Duodenal mucosa (tissue), 2 donors: ENCODE results near the gene LORICRIN.
"Not testable (repeated sequence)": the region's sequence is repeated elsewhere in the genome, so short reads cannot be mapped to it uniquely, and the experiment has no call there.

Experiments
- H3K27ac ChIP-seq: one replicate; pipeline ENCODE4 v1.7.0; 2013; ENCODE audit warnings: low read depth, low read length
- H3K27me3 ChIP-seq, 2 donors: one replicate each; pipeline ENCODE4 v1.7.0; 2013; ENCODE audit warnings: low read length in 2 of 2, control low read depth in 1 of 2; ENCODE audit not compliant: insufficient read depth in 2 of 2, control insufficient read depth in 1 of 2
- H3K36me3 ChIP-seq, 2 donors: one replicate each; pipeline ENCODE4 v1.7.0; 2013; ENCODE audit warnings: low read length in 2 of 2, control low read depth in 1 of 2; ENCODE audit not compliant: insufficient read depth in 2 of 2, control insufficient read depth in 1 of 2
- H3K4me1 ChIP-seq, 2 donors: one replicate each; pipeline ENCODE4 v1.7.0; 2013; ENCODE audit warnings: low read length in 2 of 2, control low read depth in 1 of 2; ENCODE audit not compliant: insufficient read depth in 2 of 2, control insufficient read depth in 1 of 2
- H3K4me3 ChIP-seq, 2 donors: one replicate each; pipeline ENCODE4 v1.7.0; 2013; ENCODE audit warnings: low read length in 2 of 2, low read depth in 1 of 2
- H3K9ac ChIP-seq, 2 donors: one replicate each; pipeline ENCODE4 v1.7.0; 2013; ENCODE audit warnings: low read length in 2 of 2, low read depth in 1 of 2
- H3K9me3 ChIP-seq, 2 donors: one replicate each; pipeline ENCODE4 v1.7.0; 2013; ENCODE audit warnings: low read length in 2 of 2, control low read depth in 1 of 2; ENCODE audit not compliant: control insufficient read depth in 1 of 2

The LORICRIN gene

GRCh38 chr1:153259387-153259786 is at the start of gene LORICRIN:
TSS of gene LORICRIN (plus strand) at chr1:153259687. CDS start at chr1:153260950, 1,263 bp downstream.
- Histone ChIP-seq H3K27me3 (peaks cover 37 to 44% of the 10 kb centered on the region in 2 donors), H3K4me1 (peaks cover 0 to 5% of the 10 kb centered on the region in 2 donors), H3K27ac (no peak within 1 kb of the TSS), H3K36me3 (no peaks in the 10 kb centered on the region), H3K4me3 (no peak within 1 kb of the TSS), H3K9me3 (no peaks in the 10 kb centered on the region), H3K9ac (no peak within 1 kb of the TSS)

- no peaks in the 10 kb centered on the region for H3K9me3 ChIP-seq
Observed at GRCh38 chr1:153210206-153210605, 49.3 kb upstream of the LORICRIN start.

DNA sequence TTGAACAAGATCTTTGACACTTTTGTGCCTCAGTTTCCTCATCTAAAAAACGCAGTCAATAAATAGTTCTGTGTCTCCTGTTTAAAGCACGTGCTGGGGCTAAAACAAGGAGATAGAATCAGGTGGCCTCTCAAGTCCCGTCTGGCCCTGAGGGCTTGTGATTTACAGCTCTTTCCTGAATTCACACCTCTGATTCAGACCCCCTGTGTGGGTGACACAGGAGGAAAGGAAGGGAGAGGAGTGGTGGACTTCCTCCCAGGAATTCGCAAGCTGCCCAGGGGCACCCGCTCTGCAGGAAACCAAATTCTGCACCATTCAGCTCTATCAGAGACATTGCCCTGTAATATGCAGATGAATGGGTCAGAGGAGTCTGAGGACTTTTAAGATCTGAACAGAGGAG is 47.3 kb upstream of the LORICRIN start:
- H3K27me3 ChIP-seq, result peaks cover 3% of the 10 kb centered on the region in 2 donors
- H3K9ac ChIP-seq, result no peak overlapping the region
- no peak overlapping the region for H3K27ac ChIP-seq
- no peaks in the 10 kb centered on the region for H3K36me3 ChIP-seq
- no peak overlapping the region for H3K4me3 ChIP-seq
- no peaks in the 10 kb centered on the region for H3K4me1 ChIP-seq
- no peaks in the 10 kb centered on the region for H3K9me3 ChIP-seq

More at GRCh38 chr1:153210206-153210605, 49.3 kb upstream of the LORICRIN start:
- no peak overlapping the region for H3K9ac ChIP-seq
- H3K4me1 ChIP-seq, result no peaks in the 10 kb centered on the region
- peaks cover 0 to 6% of the 10 kb centered on the region in 2 donors for H3K27me3 ChIP-seq
- no peak overlapping the region for H3K27ac ChIP-seq
- H3K4me3 ChIP-seq, result no peak overlapping the region
- no peaks in the 10 kb centered on the region for H3K36me3 ChIP-seq

GRCh38 chr1:153213519-153213918 is 46.0 kb upstream of the LORICRIN start:
- no peak overlapping the region for H3K9ac ChIP-seq
- no peaks in the 10 kb centered on the region for H3K9me3 ChIP-seq
- H3K27ac ChIP-seq, result no peak overlapping the region
- H3K27me3 ChIP-seq, result peaks cover 3% of the 10 kb centered on the region in 2 donors
- no peak overlapping the region for H3K4me3 ChIP-seq
- H3K4me1 ChIP-seq, result no peaks in the 10 kb centered on the region
- H3K36me3 ChIP-seq, result no peaks in the 10 kb centered on the region

DNA sequence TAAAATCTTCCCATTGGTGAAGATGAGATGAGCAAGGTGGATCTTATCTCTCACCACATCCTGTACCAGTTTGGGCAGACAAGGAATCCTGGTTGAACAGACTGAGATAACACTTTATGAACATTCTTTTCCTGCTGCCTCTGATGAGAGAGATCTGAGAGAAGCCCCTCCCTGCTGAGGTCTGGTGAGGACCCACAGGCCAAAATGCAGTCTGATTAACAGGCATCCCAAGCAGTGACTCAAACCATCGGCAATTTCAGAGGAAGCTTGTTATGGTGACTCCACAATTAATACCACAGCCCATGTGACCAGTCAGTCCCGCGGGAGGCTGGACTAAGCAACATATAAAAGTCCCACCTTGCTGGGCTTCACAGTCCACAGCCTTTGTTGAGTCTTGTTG is 42.3 kb upstream of the LORICRIN start, which contains the start of gene PRR9:
TSS of gene PRR9 (plus strand) at position 373 of the 400 bp plus-strand sequence. CDS start 561 bp downstream, outside the sequence.
- H3K27me3 ChIP-seq, result peaks cover 0 to 3% of the 10 kb centered on the region in 2 donors
- H3K9me3 ChIP-seq, result no peaks in the 10 kb centered on the region
- H3K4me3 ChIP-seq, result no peak within 1 kb of the TSS
- no peak within 1 kb of the TSS for H3K27ac ChIP-seq
- H3K4me1 ChIP-seq, result no peaks in the 10 kb centered on the region
- no peaks in the 10 kb centered on the region for H3K36me3 ChIP-seq
- no peak within 1 kb of the TSS for H3K9ac ChIP-seq

DNA sequence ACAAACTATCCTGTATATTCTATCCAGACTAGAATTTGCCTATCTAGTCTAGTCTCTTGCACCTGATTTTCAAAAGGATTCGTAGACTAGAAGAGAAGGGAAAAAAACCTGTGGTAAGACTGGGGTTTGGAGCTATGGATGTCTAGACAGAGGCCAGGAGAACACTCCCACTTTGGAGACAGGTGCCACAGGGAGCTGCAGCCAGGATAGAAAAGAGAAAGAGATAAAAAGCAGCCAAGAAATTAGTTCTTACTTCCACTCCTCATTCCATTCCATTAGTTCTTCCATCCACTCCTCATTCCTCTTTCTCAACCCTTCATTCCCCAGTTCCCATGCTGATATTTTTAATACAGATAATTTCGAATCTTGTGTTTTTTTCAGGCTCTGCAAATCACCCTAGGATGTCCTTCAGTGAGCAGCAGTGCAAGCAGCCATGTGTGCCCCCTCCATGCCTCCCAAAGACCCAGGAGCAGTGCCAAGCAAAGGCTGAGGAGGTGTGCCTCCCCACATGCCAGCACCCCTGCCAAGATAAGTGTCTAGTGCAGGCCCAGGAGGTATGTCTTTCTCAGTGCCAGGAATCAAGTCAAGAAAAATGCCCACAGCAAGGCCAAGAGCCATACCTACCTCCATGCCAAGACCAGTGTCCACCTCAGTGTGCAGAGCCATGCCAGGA is 41.6 kb upstream of the LORICRIN start:
- no peaks in the 10 kb centered on the region for H3K9me3 ChIP-seq
- H3K4me1 ChIP-seq, result no peaks in the 10 kb centered on the region
- H3K27ac ChIP-seq, result no peak overlapping the region
- H3K4me3 ChIP-seq, result no peak overlapping the region
- H3K27me3 ChIP-seq, result peaks cover 0 to 3% of the 10 kb centered on the region in 2 donors
- H3K36me3 ChIP-seq, result no peaks in the 10 kb centered on the region
- H3K9ac ChIP-seq, result no peak overlapping the region

- no peaks in the 10 kb centered on the region for H3K4me1 ChIP-seq
- no peaks in the 10 kb centered on the region for H3K36me3 ChIP-seq
- H3K4me3 ChIP-seq, result no peak overlapping the region
- no peaks in the 10 kb centered on the region for H3K9me3 ChIP-seq
- H3K9ac ChIP-seq, result no peak overlapping the region
- no peak overlapping the region for H3K27ac ChIP-seq
- peaks cover 0 to 3% of the 10 kb centered on the region in 2 donors for H3K27me3 ChIP-seq
Observed at GRCh38 chr1:153220606-153221303, 38.7 kb upstream of the LORICRIN start.

DNA sequence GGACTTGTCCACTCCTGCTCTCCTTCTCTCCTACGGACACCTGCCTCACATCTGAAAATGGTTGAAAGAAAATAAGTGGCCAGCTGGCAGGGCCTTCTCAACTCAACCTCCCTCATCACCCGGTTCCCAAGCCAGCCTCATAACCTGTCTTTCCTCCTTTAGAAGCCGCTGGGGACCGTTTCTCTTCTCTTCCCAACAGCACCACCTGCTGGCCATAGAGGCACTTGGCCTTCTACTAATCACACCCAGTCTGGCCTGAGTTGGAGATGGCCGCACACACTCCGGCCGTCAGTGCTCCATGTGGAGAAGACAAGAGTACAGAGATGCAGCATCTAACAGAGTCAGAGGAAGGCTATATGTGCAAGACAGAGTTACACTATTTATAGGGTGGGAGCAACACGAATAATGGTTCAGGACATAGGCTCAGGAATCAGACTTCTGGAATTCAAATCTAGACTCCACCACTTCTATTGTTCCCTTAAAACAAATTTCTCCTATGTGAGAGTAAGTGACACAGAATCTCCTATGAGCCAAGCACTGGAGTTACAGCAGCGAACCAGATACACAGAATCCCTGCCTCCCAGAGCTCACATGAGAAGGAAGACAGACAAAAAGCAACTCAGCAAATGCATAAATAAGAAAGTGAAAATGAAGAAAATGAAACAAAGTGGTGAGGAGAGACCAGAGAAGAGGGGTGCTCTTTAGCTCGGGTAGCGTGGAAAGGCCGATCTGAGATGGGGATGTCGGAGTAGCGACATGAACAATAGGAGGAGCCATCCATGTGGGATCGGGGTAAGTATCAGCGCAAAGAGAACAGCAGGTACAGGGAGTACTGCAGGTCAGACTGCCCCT is 36.2 kb upstream of the LORICRIN start:
- H3K4me1 ChIP-seq, H3K27ac ChIP-seq, H3K4me3 ChIP-seq, H3K27me3 ChIP-seq, H3K9me3 ChIP-seq, H3K9ac ChIP-seq, H3K36me3 ChIP-seq: not testable (repeated sequence)

GRCh38 chr1:153227810-153228209 is 31.7 kb upstream of the LORICRIN start:
- Histone ChIP-seq H3K9me3 (no peaks in the 10 kb centered on the region), H3K27ac (no peak overlapping the region), H3K27me3 (peaks cover 0 to 2% of the 10 kb centered on the region in 2 donors), H3K4me3 (no peak overlapping the region), H3K4me1 (peaks cover 19 to 24% of the 10 kb centered on the region in 2 donors), H3K36me3 (no peaks in the 10 kb centered on the region), H3K9ac (no peak overlapping the region)

DNA sequence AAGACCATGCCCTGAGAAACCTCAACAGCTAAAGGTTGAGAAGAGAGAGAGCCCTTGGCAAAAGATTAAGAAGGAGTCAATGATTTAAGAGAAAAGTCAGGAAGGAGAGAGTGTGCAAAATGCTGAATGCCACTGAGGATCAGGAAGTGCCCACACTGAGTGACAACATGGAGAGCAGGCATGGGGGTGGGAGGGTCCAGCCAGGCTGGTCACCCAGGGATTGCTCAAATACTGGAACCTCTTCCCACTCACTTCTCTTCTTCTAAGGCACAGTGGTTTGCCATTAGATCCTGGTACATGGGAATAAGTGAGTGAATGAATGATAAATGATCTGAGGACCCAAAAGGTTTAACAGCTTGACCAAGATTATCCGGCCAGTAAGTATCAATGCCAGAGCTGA is 31.0 kb upstream of the LORICRIN start:
- H3K36me3 ChIP-seq, result no peaks in the 10 kb centered on the region
- peaks cover 0 to 2% of the 10 kb centered on the region in 2 donors for H3K27me3 ChIP-seq
- H3K4me3 ChIP-seq, result no peak overlapping the region
- H3K27ac ChIP-seq, result no peak overlapping the region
- H3K9ac ChIP-seq, result no peak overlapping the region
- H3K4me1 ChIP-seq, result peaks cover 24 to 30% of the 10 kb centered on the region in 2 donors
- H3K9me3 ChIP-seq, result no peaks in the 10 kb centered on the region
